Sigmoid colon (tissue), 7 donors: ENCODE measurements around the gene CSF2. TPM values are rescaled to one million over a fixed set of nuclear protein-coding genes. Genes with fewer than 3 reads are reported as not detected.

Source experiments
- DNase-seq: peaks from one replicate; pipeline ENCODE4 v3.0.0-alpha.2; 2019
- H3K27ac ChIP-seq, 4 donors: fragments of 200-600 bp; sonication (generic); one replicate each; pipeline ENCODE4 v1.5.1; 2016 to 2019; ENCODE audit warnings: mild to moderate bottlenecking in 1 of 4
- H3K27me3 ChIP-seq, 3 donors: fragments of 200-600 bp; sonication (generic); one replicate each; pipeline ENCODE4 v1.5.1; 2019; ENCODE audit warnings: mild to moderate bottlenecking in 1 of 3
- H3K36me3 ChIP-seq, 4 donors: fragments of 200-600 bp; sonication (generic); one replicate each; pipeline ENCODE4 v1.5.1; 2016 to 2019
- H3K4me1 ChIP-seq, 4 donors: fragments of 200-600 bp; sonication (generic); one replicate each; pipeline ENCODE4 v1.5.1; 2017 to 2019
- H3K4me3 ChIP-seq, 4 donors: fragments of 200-600 bp; sonication (generic); one replicate each; pipeline ENCODE4 v1.5.1; 2017 to 2019; ENCODE audit warnings: mild to moderate bottlenecking in 2 of 4, moderate library complexity in 1 of 4
- H3K9me3 ChIP-seq, 4 donors: fragments of 200-600 bp in 3 of 4; sonication (generic) in 3 of 4; one replicate each; pipeline versions ENCODE4 v1.5.1 to v1.6.1; 2013 to 2019
- CTCF ChIP-seq, 4 experiments: fragments of 450-650 bp in 3 of 4; fragments of 200-600 bp in 1 of 4; IDR thresholded peaks; one replicate each; pipeline ENCODE4 v1.5.1; 2016 to 2019; ENCODE audit warnings: antibody characterized with exemption in 4 of 4, mild to moderate bottlenecking in 3 of 4, moderate library complexity in 2 of 4
- EP300 ChIP-seq, 4 donors: sonication (generic); formaldehyde crosslinking; IDR thresholded peaks; one replicate each; pipeline ENCODE4 v1.6.1; 2017; ENCODE audit warnings: antibody characterized with exemption in 4 of 4
- POLR2A ChIP-seq, 2 donors: fragments of 450-650 bp; IDR thresholded peaks; one replicate each; pipeline ENCODE4 v1.6.1; 2016; ENCODE audit warnings: antibody characterized with exemption in 2 of 2, mild to moderate bottlenecking in 2 of 2, moderate library complexity in 2 of 2
- POLR2AphosphoS5 ChIP-seq, 4 donors: sonication (generic); formaldehyde crosslinking; IDR thresholded peaks; one replicate each; pipeline ENCODE4 v1.6.1; 2017; ENCODE audit warnings: antibody characterized with exemption in 4 of 4
- WGBS, 2 donors: extraction: QIAGEN DNeasy Blood & Tissue Kit; methylation state at CpG; one replicate each; pipeline ENCODE4 v1.1.7; 2013; 5-methylcytosine and 5-hydroxymethylcytosine counted together
- intact Hi-C: fragments of 100-400 bp; cut with DNase I; formaldehyde crosslinking; loops from one replicate; pipeline ENCODE4 v1.15.1; 2023
- polyA plus RNA-seq, 3 donors: library from polyadenylated mRNA; stranded (reverse); fragments of 200-250 nt; gene quantifications; one replicate each; pipeline ENCODE4 v1.2.3, GENCODE V29; 2013
- total RNA-seq, 4 donors: library from RNA; depleted of rRNA; stranded (reverse); fragments of >200 nt; gene quantifications; one replicate each; pipeline ENCODE4 v1.1.0, GENCODE V29; 2016
- donor health status: healthy with polysubstance abuse.
- donor health status: Bipolar disorder and iron deficiency.
- donor health status: healthy.

Gene CSF2
- total and polyA plus RNA-seq, 7 donors, result 1.1 TPM; not detected in 6

GRCh38 chr5:132049559-132049958, 24.0 kb upstream of the CSF2 start:
- no peaks in the 10 kb centered on the region for H3K36me3 ChIP-seq
- no peaks in the 10 kb centered on the region for H3K4me1 ChIP-seq
- no peaks in the 10 kb centered on the region for H3K27me3 ChIP-seq
- no peak for DNase-seq
- 93% methylated on average over 12 of the region's 12 CpGs for WGBS, 2 donors
- no peak for TF ChIP-seq POLR2A (IDR thresholded peaks at IDR 0.05)
- no peak for TF ChIP-seq POLR2AphosphoS5 (IDR thresholded peaks at IDR 0.05)
- no peak for TF ChIP-seq CTCF (IDR thresholded peaks at IDR 0.05)
- TF ChIP-seq EP300 (IDR thresholded peaks at IDR 0.05), result no peak
- intact Hi-C loops, result no loop called here
- H3K9me3 ChIP-seq, result no peaks in the 10 kb centered on the region
- no peak overlapping the region for H3K4me3 ChIP-seq
- H3K27ac ChIP-seq, result no peak overlapping the region

GRCh38 chr5:132050136-132050535, 23.5 kb upstream of the CSF2 start:
- no peak for TF ChIP-seq POLR2A (IDR thresholded peaks at IDR 0.05)
- no peak for TF ChIP-seq POLR2AphosphoS5 (IDR thresholded peaks at IDR 0.05)
- no peak for TF ChIP-seq EP300 (IDR thresholded peaks at IDR 0.05)
- no peaks in the 10 kb centered on the region for H3K27me3 ChIP-seq
- H3K27ac ChIP-seq, result no peak overlapping the region
- no peaks in the 10 kb centered on the region for H3K9me3 ChIP-seq
- H3K36me3 ChIP-seq, result no peaks in the 10 kb centered on the region
- DNase-seq, result peak; percentile 63
- intact Hi-C loops, result no loop called here
- 56 to 77% methylated on average over 5 of the region's 5 CpGs for WGBS, 2 donors
- no peak overlapping the region for H3K4me3 ChIP-seq
- no peaks in the 10 kb centered on the region for H3K4me1 ChIP-seq

- DNase-seq, result no peak
- Histone ChIP-seq H3K4me3 (no peak overlapping the region), H3K9me3 (no peaks in the 10 kb centered on the region), H3K27ac (no peak overlapping the region), H3K36me3 (no peaks in the 10 kb centered on the region), H3K27me3 (no peaks in the 10 kb centered on the region), H3K4me1 (no peaks in the 10 kb centered on the region)
- intact Hi-C loops, result no loop called here
- WGBS, 2 donors, result 86% methylated on average over 9 of the region's 9 CpGs
- no peak for TF ChIP-seq EP300 (IDR thresholded peaks at IDR 0.05)
- TF ChIP-seq POLR2A (IDR thresholded peaks at IDR 0.05), result no peak
- no peak for TF ChIP-seq POLR2AphosphoS5 (IDR thresholded peaks at IDR 0.05)
- no peak for TF ChIP-seq CTCF (IDR thresholded peaks at IDR 0.05)
These were observed 22.7 kb upstream of the CSF2 start for GRCh38 chr5:132050661-132051552.

- H3K36me3 ChIP-seq, result no peaks in the 10 kb centered on the region
- H3K4me1 ChIP-seq, result no peaks in the 10 kb centered on the region
- intact Hi-C loops, result no loop called here
- H3K27ac ChIP-seq, result no peak overlapping the region
- no peaks in the 10 kb centered on the region for H3K9me3 ChIP-seq
- H3K27me3 ChIP-seq, result no peaks in the 10 kb centered on the region
- WGBS, 2 donors, result 78 to 79% methylated on average over 10 of the region's 10 CpGs
- no peak for TF ChIP-seq EP300 (IDR thresholded peaks at IDR 0.05)
- TF ChIP-seq CTCF (IDR thresholded peaks at IDR 0.05), result no peak
- no peak for TF ChIP-seq POLR2AphosphoS5 (IDR thresholded peaks at IDR 0.05)
- TF ChIP-seq POLR2A (IDR thresholded peaks at IDR 0.05), result no peak
- H3K4me3 ChIP-seq, result no peak overlapping the region
- no peak for DNase-seq
These were observed 21.1 kb upstream of the CSF2 start for GRCh38 chr5:132052520-132052919.

GRCh38 chr5:132053483-132053882, 20.1 kb upstream of the CSF2 start:
- Histone ChIP-seq H3K27me3 (no peaks in the 10 kb centered on the region), H3K4me1 (no peaks in the 10 kb centered on the region), H3K9me3 (no peaks in the 10 kb centered on the region), H3K27ac (no peak overlapping the region), H3K36me3 (no peaks in the 10 kb centered on the region), H3K4me3 (no peak overlapping the region)
- no peak for DNase-seq
- no peak for TF ChIP-seq CTCF (IDR thresholded peaks at IDR 0.05)
- no peak for TF ChIP-seq POLR2AphosphoS5 (IDR thresholded peaks at IDR 0.05)
- no peak for TF ChIP-seq EP300 (IDR thresholded peaks at IDR 0.05)
- TF ChIP-seq POLR2A (IDR thresholded peaks at IDR 0.05), result no peak
- WGBS, 2 donors, result 78 to 85% methylated on average over 4 of the region's 4 CpGs
- intact Hi-C loops, result no loop called here
